Calu3 (cell line): ENCODE data around the gene NR2F2. TPM values are rescaled to one million over a fixed set of nuclear protein-coding genes. Genes with fewer than 3 reads are reported as not detected.

Experiments
- BruUV-seq: library from RNA; stranded (reverse); fragments of 400-500 nt; replicated peaks from 2 replicates; lab custom pipeline; 2021; lab: Mats Ljungman, UMichigan
- CTCF ChIA-PET: fragments of 300-600 bp; sonication (Branson Sonifier 250); formaldehyde crosslinking; loops from one replicate; lab custom pipeline; 2022; ENCODE audit warnings: antibody characterized with exemption; lab: Charles Lee
- DNase-seq: peaks from one replicate; pipeline ENCODE4 v3.0.0; 2022
- H3K27ac Mint-ChIP-seq: one replicate; pipeline ENCODE4 v1.8.0; 2022; ENCODE audit warnings: mixed read lengths; ENCODE audit not compliant: unreplicated experiment
- H3K27me3 Mint-ChIP-seq: one replicate; pipeline ENCODE4 v1.8.0; 2022; ENCODE audit warnings: mixed read lengths; ENCODE audit not compliant: unreplicated experiment
- H3K36me3 Mint-ChIP-seq: one replicate; pipeline ENCODE4 v1.8.0; 2022; ENCODE audit warnings: mild to moderate bottlenecking, moderate library complexity, mixed read lengths; ENCODE audit not compliant: insufficient read depth, unreplicated experiment
- H3K4me1 Mint-ChIP-seq: one replicate; pipeline ENCODE4 v1.8.0; 2022; ENCODE audit warnings: mild to moderate bottlenecking, low read depth, mixed read lengths; ENCODE audit not compliant: unreplicated experiment
- H3K4me3 Mint-ChIP-seq: one replicate; pipeline ENCODE4 v1.8.0; 2022; ENCODE audit warnings: mild to moderate bottlenecking, low read depth, moderate library complexity, mixed read lengths; ENCODE audit not compliant: unreplicated experiment
- H3K9me3 Mint-ChIP-seq: one replicate; pipeline ENCODE4 v1.8.0; 2022; ENCODE audit warnings: low read depth, mixed read lengths; ENCODE audit not compliant: unreplicated experiment
- intact Hi-C: fragments of 100-400 bp; cut with micrococcal nuclease; formaldehyde crosslinking; loops from one replicate; pipeline ENCODE4 v1.10.0; 2022; ENCODE audit not compliant: unreplicated experiment
- total RNA-seq: library from RNA; stranded (reverse); gene quantifications from 2 replicates; pipeline ENCODE4 v1.2.3, GENCODE V29; 2022
- TF ChIP-seq, protein P1 (sequence below): fragments of 200-600 bp; IDR thresholded peaks from one replicate; pipeline ENCODE4 v1.8.0; 2022; ENCODE audit warnings: antibody characterized with exemption; ENCODE audit not compliant: unreplicated experiment

The NR2F2 gene
- total RNA-seq, 1 experiment from 2014 or later = 158 TPM

DNA sequence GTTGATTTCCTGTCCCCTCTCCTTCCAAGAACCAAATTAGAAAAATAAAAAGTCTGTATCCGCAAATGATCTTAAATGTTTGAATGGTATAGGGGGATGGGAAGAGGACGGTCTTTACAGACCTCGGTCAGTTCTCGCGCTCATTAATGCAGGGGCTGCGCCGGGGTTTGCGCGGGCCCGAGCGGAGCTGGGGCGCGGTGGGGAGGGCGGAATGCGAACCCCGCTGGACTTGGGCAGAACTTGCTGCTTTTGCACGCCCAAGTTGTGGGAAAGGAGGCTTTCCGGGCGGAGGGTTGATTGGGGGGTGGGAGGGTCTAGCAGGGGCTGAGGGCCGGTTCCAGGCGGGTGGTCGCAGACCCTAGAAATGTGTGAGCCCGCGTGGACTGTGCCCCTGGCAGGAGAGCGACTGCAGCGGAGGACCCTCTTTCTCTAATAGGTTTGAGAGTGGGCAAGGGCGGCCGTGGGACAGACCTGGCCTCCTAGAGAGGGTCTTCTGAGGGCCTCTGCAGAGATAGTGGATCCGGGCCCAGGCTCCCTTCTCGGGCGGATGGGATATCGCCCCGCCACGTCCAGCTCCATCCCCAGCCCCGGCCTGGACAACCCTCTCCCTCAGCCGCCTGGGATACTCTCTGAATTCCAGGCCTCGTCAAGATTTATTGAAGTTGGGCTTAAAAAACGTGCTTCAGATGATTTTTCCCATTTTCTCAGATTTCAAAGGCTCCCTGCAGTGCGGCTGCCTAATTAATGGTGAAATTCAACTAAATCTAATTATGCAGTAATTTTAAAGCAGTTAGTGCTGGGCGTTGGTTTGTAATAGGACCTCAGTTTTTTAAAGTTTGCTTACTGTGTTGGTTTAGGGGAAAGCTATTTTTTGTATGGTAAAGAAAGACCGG lies 11.3 kb downstream of the NR2F2 start:
- CTCF ChIA-PET = interaction anchor here (1.4 to 9.8 kb wide), 3 partner anchors 13 to 21 kb away, joined by 3 to 121 read pairs (median 7); partner anchors contain the start of gene NR2F2
- Mint-ChIP-seq H3K4me1 (peaks cover 41% of the 10 kb centered on the region), H3K36me3 (peaks cover 100% of the 10 kb centered on the region), H3K27me3 (no peaks in the 10 kb centered on the region), H3K27ac (no peak overlapping the region), H3K4me3 (no peak overlapping the region), H3K9me3 (no peaks in the 10 kb centered on the region)
- BruUV-seq = no TSS peak
- no peak for DNase-seq
- intact Hi-C loops = no loop called here
- TF ChIP-seq, protein P1, sequence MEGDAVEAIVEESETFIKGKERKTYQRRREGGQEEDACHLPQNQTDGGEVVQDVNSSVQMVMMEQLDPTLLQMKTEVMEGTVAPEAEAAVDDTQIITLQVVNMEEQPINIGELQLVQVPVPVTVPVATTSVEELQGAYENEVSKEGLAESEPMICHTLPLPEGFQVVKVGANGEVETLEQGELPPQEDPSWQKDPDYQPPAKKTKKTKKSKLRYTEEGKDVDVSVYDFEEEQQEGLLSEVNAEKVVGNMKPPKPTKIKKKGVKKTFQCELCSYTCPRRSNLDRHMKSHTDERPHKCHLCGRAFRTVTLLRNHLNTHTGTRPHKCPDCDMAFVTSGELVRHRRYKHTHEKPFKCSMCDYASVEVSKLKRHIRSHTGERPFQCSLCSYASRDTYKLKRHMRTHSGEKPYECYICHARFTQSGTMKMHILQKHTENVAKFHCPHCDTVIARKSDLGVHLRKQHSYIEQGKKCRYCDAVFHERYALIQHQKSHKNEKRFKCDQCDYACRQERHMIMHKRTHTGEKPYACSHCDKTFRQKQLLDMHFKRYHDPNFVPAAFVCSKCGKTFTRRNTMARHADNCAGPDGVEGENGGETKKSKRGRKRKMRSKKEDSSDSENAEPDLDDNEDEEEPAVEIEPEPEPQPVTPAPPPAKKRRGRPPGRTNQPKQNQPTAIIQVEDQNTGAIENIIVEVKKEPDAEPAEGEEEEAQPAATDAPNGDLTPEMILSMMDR = no peak

DNA sequence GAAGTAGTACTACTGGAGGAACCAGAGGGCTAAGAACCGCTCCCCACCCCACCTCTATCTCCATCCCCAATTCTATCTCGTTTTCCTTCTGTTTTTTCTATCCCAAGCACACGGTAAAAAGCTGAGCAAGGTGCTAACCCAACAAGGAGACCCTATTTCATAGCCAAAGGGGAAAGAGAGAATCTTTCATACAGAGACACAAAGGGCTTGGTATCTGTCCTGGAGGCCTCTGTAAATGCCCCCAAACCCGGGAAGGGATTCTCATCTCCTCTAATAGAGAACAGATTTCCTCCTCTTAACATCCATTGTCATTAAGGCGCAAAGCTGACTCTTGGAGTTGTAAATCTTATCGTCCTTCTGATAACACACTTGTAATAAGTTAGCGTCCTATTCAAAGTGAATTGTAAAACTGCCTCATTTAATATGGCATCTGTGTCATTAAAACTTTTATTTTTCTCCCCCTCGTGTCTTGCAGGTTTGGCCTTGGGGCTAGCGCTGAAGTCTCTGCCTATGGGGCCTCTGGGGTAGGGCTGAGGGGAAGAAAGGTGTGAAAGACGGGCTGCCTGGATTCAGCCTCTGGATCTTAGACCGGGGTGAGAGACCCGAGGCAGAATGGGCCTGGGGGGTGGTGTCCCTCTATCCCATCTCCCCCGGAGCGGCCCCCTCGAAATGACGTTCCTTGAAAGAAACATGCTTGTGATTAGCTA lies 12.1 kb downstream of the NR2F2 start:
- DNase-seq = no peak
- CTCF ChIA-PET = interaction anchor here (0.5 to 9.8 kb wide), 5 partner anchors 13 to 549 kb away, joined by 3 to 121 read pairs (median 6); partner anchors contain the start of gene NR2F2
- Mint-ChIP-seq H3K4me3 (no peak overlapping the region), H3K27me3 (no peaks in the 10 kb centered on the region), H3K36me3 (peaks cover 100% of the 10 kb centered on the region), H3K27ac (no peak overlapping the region), H3K9me3 (no peaks in the 10 kb centered on the region), H3K4me1 (peaks cover 49% of the 10 kb centered on the region)
- intact Hi-C loops = loop anchor here (1.0 kb wide), 1 partner anchor 21 kb away; no protein-coding TSS in a partner anchor
- TF ChIP-seq, protein P1 = no peak
- no TSS peak for BruUV-seq

- Mint-ChIP-seq H3K9me3 (no peaks in the 10 kb centered on the region), H3K36me3 (peaks cover 100% of the 10 kb centered on the region), H3K4me3 (no peak overlapping the region), H3K4me1 (peaks cover 57% of the 10 kb centered on the region), H3K27ac (no peak overlapping the region), H3K27me3 (no peaks in the 10 kb centered on the region)
- BruUV-seq = no TSS peak
- intact Hi-C loops = loop anchor here (1.0 to 2.0 kb wide), 3 partner anchors 17 to 1085 kb away; no protein-coding TSS in a partner anchor
- TF ChIP-seq, protein P1 = no peak
- CTCF ChIA-PET = interaction anchor here (0.5 to 9.8 kb wide), 4 partner anchors 14 to 548 kb away, joined by 4 to 121 read pairs (median 6); partner anchors contain the start of gene NR2F2
- DNase-seq = no peak
Measured at GRCh38 chr15:96343113-96344059, 12.9 kb downstream of the NR2F2 start.
